SW480 (cell line): Measurements from ENCODE around the gene FCGR1A.
"Not testable (repeated sequence)": the region's sequence is repeated elsewhere in the genome, so short reads cannot be mapped to it uniquely, and the experiment has no call there.

Source experiments
- DNase-seq: peaks from one replicate; pipeline ENCODE4 v3.0.0-alpha.2; 2016; ENCODE audit warnings: low spot score

Gene FCGR1A

GRCh38 chr1:149777084-149777483 lies 5.4 kb upstream of the FCGR1A start:
- not testable (repeated sequence) for DNase-seq

GRCh38 chr1:149778313-149778712 lies 4.2 kb upstream of the FCGR1A start:
- not testable (repeated sequence) for DNase-seq

- not testable (repeated sequence) for DNase-seq
Measured at GRCh38 chr1:149781413-149781984, 995 bp upstream of the FCGR1A start.

- DNase-seq = not testable (repeated sequence)
Measured at GRCh38 chr1:149783289-149783688, 795 bp downstream of the FCGR1A start.

GRCh38 chr1:149783868-149784267 lies 1.4 kb downstream of the FCGR1A start:
- not testable (repeated sequence) for DNase-seq

GRCh38 chr1:149787688-149788451 lies 5.4 kb downstream of the FCGR1A start:
- not testable (repeated sequence) for DNase-seq

- DNase-seq = peak; percentile 38
Measured at GRCh38 chr1:149792502-149792901, 10.0 kb downstream of the FCGR1A start.

GRCh38 chr1:149792912-149793515 lies 10.5 kb downstream of the FCGR1A start:
- DNase-seq = peak; percentile 50

- not testable (repeated sequence) for DNase-seq
Measured at GRCh38 chr1:149793885-149794284, 11.4 kb downstream of the FCGR1A start.

- DNase-seq = not testable (repeated sequence)
Measured at GRCh38 chr1:149801628-149802027, 19.1 kb downstream of the FCGR1A start.

GRCh38 chr1:149804417-149805080 lies 22.1 kb downstream of the FCGR1A start:
- not testable (repeated sequence) for DNase-seq

GRCh38 chr1:149810697-149811405 lies 28.4 kb downstream of the FCGR1A start:
- DNase-seq = peak; percentile 41

- peak; percentile 21 for DNase-seq
Measured at GRCh38 chr1:149811514-149811889, 29.0 kb downstream of the FCGR1A start.

- DNase-seq = peak; percentile 88
Measured at GRCh38 chr1:149811890-149812829, 29.7 kb downstream of the FCGR1A start.

GRCh38 chr1:149812893-149813801 lies 30.7 kb downstream of the FCGR1A start:
- DNase-seq = peak; percentile 85

- not testable (repeated sequence) for DNase-seq
Measured at GRCh38 chr1:149820387-149820786, 37.9 kb downstream of the FCGR1A start.

GRCh38 chr1:149826555-149826954 lies 44.1 kb downstream of the FCGR1A start:
- DNase-seq = not testable (repeated sequence)

GRCh38 chr1:149831764-149832315 lies 49.3 kb downstream of the FCGR1A start:
- not testable (repeated sequence) for DNase-seq
